Ishikawa (cell line): ENCODE data around the gene MTCH2.

ENCODE experiments used
- CEBPB ChIP-seq: IDR thresholded peaks from 2 replicates; pipeline ENCODE4 v1.6.1; 2012
- CREB1 ChIP-seq: IDR thresholded peaks from 2 replicates; pipeline ENCODE4 v1.6.1; 2012; ENCODE audit warnings: low read depth
- EP300 ChIP-seq: IDR thresholded peaks from 2 replicates; pipeline ENCODE4 v1.6.1; 2012; ENCODE audit warnings: borderline replicate concordance
- FOXM1 ChIP-seq: IDR thresholded peaks from 2 replicates; pipeline ENCODE4 v1.6.1; 2012; ENCODE audit warnings: low read depth, borderline replicate concordance
- NFIC ChIP-seq: IDR thresholded peaks from 2 replicates; pipeline ENCODE4 v1.6.1; 2012
- RAD21 ChIP-seq: IDR thresholded peaks from 2 replicates; pipeline ENCODE4 v1.6.1; 2012; ENCODE audit warnings: low read depth
- REST ChIP-seq: IDR thresholded peaks from 2 replicates; pipeline ENCODE4 v1.6.1; 2012; ENCODE audit warnings: low read depth, mild to moderate bottlenecking
- TEAD4 ChIP-seq: IDR thresholded peaks from 2 replicates; pipeline ENCODE4 v1.6.1; 2012
- YY1 ChIP-seq: IDR thresholded peaks from 2 replicates; pipeline ENCODE4 v1.6.1; 2012; ENCODE audit warnings: low read depth
- ZBTB7A ChIP-seq: IDR thresholded peaks from 2 replicates; pipeline ENCODE4 v1.6.1; 2012; ENCODE audit warnings: low read depth
- TF ChIP-seq, protein P1 (sequence below): IDR thresholded peaks from 2 replicates; pipeline ENCODE4 v1.6.1; 2012
- TF ChIP-seq, protein P2 (sequence below): IDR thresholded peaks from 2 replicates; pipeline ENCODE4 v1.6.1; 2012

DNA sequence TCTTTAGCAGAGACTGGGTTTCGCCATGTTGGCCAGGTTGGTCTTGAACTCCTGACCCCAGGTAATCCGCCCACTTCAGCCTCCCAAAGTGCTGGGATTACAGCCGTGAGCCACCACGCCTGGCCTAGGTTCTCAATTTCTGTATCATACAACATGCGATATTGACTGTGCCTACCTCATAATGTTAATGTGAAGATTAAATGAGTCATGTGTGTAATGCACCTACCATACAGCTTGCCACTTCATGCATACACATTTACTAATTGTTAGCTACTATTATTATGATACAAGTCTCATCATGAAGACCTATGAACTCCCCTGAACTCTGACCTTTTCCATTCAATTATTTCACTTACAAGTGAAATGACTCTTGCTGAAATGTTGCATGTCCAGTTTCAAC is 47.1 kb upstream of the MTCH2 start:
- TF ChIP-seq FOXM1 (no peak), NFIC (no peak), EP300 (no peak), RAD21 (no peak), YY1 (no peak), CEBPB (no peak), TEAD4 (no peak), REST (no peak), CREB1 (no peak), ZBTB7A (no peak)
- TF ChIP-seq, protein P1, sequence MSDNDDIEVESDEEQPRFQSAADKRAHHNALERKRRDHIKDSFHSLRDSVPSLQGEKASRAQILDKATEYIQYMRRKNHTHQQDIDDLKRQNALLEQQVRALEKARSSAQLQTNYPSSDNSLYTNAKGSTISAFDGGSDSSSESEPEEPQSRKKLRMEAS: no peak
- TF ChIP-seq, protein P2, sequence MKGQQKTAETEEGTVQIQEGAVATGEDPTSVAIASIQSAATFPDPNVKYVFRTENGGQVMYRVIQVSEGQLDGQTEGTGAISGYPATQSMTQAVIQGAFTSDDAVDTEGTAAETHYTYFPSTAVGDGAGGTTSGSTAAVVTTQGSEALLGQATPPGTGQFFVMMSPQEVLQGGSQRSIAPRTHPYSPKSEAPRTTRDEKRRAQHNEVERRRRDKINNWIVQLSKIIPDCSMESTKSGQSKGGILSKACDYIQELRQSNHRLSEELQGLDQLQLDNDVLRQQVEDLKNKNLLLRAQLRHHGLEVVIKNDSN: no peak
